H9 (cell line): ENCODE results near the gene FTMT. TPM values are rescaled to one million over a fixed set of nuclear protein-coding genes. Genes with fewer than 3 reads are reported as not detected.

ENCODE experiments used
- DNase-seq: peaks from one replicate; pipeline ENCODE4 v3.0.0-alpha.2; 2017
- H2AFZ ChIP-seq: one replicate; pipeline ENCODE4 v1.6.1; 2013; ENCODE audit warnings: mild to moderate bottlenecking, low read length, control low read depth, moderate library complexity
- H2AK5ac ChIP-seq: 2 replicates; pipeline ENCODE4 v1.6.1; 2013; ENCODE audit warnings: low read length, control low read depth, mixed read lengths; ENCODE audit not compliant: insufficient read length
- H2BK120ac ChIP-seq: one replicate; pipeline ENCODE4 v1.6.1; 2013; ENCODE audit warnings: low read depth, mild to moderate bottlenecking, low read length, control low read depth, inconsistent platforms; ENCODE audit not compliant: poor library complexity, severe bottlenecking
- H2BK12ac ChIP-seq: 2 replicates; pipeline ENCODE4 v1.6.1; 2013; ENCODE audit warnings: low read length, control low read depth, mixed read lengths, low read depth; ENCODE audit not compliant: insufficient read length
- H2BK15ac ChIP-seq: 2 replicates; pipeline ENCODE4 v1.6.1; 2013; ENCODE audit warnings: low read depth, low read length, control low read depth
- H2BK20ac ChIP-seq: one replicate; pipeline ENCODE4 v1.6.1; 2013; ENCODE audit warnings: low read depth, mild to moderate bottlenecking, low read length, control low read depth, inconsistent platforms; ENCODE audit not compliant: poor library complexity, severe bottlenecking
- H2BK5ac ChIP-seq: 2 replicates; pipeline ENCODE4 v1.6.1; 2013; ENCODE audit warnings: low read length, control low read depth, mixed read lengths; ENCODE audit not compliant: insufficient read length
- H3K14ac ChIP-seq: 2 replicates; pipeline ENCODE4 v1.6.1; 2013; ENCODE audit warnings: low read length, control low read depth; ENCODE audit not compliant: insufficient read depth
- H3K18ac ChIP-seq: 2 replicates; pipeline ENCODE4 v1.6.1; 2013; ENCODE audit warnings: low read depth, mild to moderate bottlenecking, mixed read lengths, low read length, control low read depth; ENCODE audit not compliant: insufficient read length
- H3K23ac ChIP-seq: 2 replicates; pipeline ENCODE4 v1.6.1; 2013; ENCODE audit warnings: low read length, control low read depth, mixed read lengths, low read depth; ENCODE audit not compliant: insufficient read length
- H3K23me2 ChIP-seq: 2 replicates; pipeline ENCODE4 v1.6.1; 2013; ENCODE audit warnings: low read depth, mild to moderate bottlenecking, mixed read lengths, low read length, control low read depth; ENCODE audit not compliant: insufficient read length, poor library complexity, severe bottlenecking
- H3K27ac ChIP-seq: 2 replicates; pipeline ENCODE4 v1.5.1; 2013; ENCODE audit warnings: low read length, control low read depth, mixed read lengths, low read depth; ENCODE audit not compliant: insufficient read length
- H3K27me3 ChIP-seq: 2 replicates; pipeline ENCODE4 v1.6.1; 2013; ENCODE audit warnings: low read length, control low read depth, inconsistent platforms; ENCODE audit not compliant: insufficient read depth
- H3K4ac ChIP-seq: 2 replicates; pipeline ENCODE4 v1.6.1; 2013; ENCODE audit warnings: low read depth, mild to moderate bottlenecking, control low read depth, inconsistent platforms, low read length, moderate library complexity
- H3K4me1 ChIP-seq: 2 replicates; pipeline ENCODE4 v1.6.1; 2013; ENCODE audit warnings: low read length, control low read depth, inconsistent platforms; ENCODE audit not compliant: insufficient read depth
- H3K4me2 ChIP-seq: 2 replicates; pipeline ENCODE4 v1.6.1; 2013; ENCODE audit warnings: low read length, control low read depth, mixed read lengths; ENCODE audit not compliant: insufficient read length, insufficient read depth
- H3K56ac ChIP-seq: 2 replicates; pipeline ENCODE4 v1.6.1; 2013; ENCODE audit warnings: low read depth, mild to moderate bottlenecking, mixed read lengths, low read length, control low read depth; ENCODE audit not compliant: insufficient read length
- H3K79me1 ChIP-seq: 2 replicates; pipeline ENCODE4 v1.6.1; 2013; ENCODE audit warnings: low read depth, mild to moderate bottlenecking, moderate library complexity, low read length, control low read depth, inconsistent platforms; ENCODE audit not compliant: insufficient read depth, poor library complexity, severe bottlenecking
- H3K79me2 ChIP-seq: 2 replicates; pipeline ENCODE4 v1.6.1; 2013; ENCODE audit warnings: low read length, control low read depth, inconsistent platforms; ENCODE audit not compliant: insufficient read depth
- H3K9ac ChIP-seq: 2 replicates; pipeline ENCODE4 v1.6.1; 2013; ENCODE audit warnings: low read length, control low read depth, mixed read lengths; ENCODE audit not compliant: insufficient read length; ENCODE audit errors: extremely low read depth
- H3K9me3 ChIP-seq: one replicate; pipeline ENCODE4 v1.6.1; 2013; ENCODE audit warnings: low read depth, low read length, inconsistent platforms; ENCODE audit not compliant: control insufficient read depth
- H3T11ph ChIP-seq: one replicate; pipeline ENCODE4 v1.6.1; 2013; ENCODE audit warnings: mild to moderate bottlenecking, low read length, control low read depth, inconsistent platforms
- H4K20me1 ChIP-seq: one replicate; pipeline ENCODE4 v1.6.1; 2013; ENCODE audit not compliant: control insufficient read depth, insufficient read length, insufficient read depth
- H4K5ac ChIP-seq: 2 replicates; pipeline ENCODE4 v1.6.1; 2013; ENCODE audit warnings: low read depth, mild to moderate bottlenecking, mixed read lengths, low read length, control low read depth; ENCODE audit not compliant: insufficient read length
- H4K8ac ChIP-seq: replicated peaks from 2 replicates; pipeline ENCODE4 v1.6.1; 2013; ENCODE audit warnings: low read length, control low read depth, mixed read lengths, low read depth; ENCODE audit not compliant: insufficient read length
- H4K91ac ChIP-seq: 2 replicates; pipeline ENCODE4 v1.6.1; 2013; ENCODE audit warnings: low read depth, mild to moderate bottlenecking, moderate library complexity, mixed read lengths, low read length, control low read depth; ENCODE audit not compliant: insufficient read length
- H3K27ac Mint-ChIP-seq, 3 experiments: 2 replicates in 2 of 3; 3 replicates in 1 of 3; pipeline ENCODE4 v1.8.0; 2020 to 2021; ENCODE audit warnings: mixed read lengths in 3 of 3, mild to moderate bottlenecking in 1 of 3, moderate library complexity in 1 of 3
- H3K27me3 Mint-ChIP-seq: 2 replicates; pipeline ENCODE4 v1.8.0; 2021; ENCODE audit warnings: low read depth, mild to moderate bottlenecking, moderate library complexity, mixed read lengths
- H3K36me3 Mint-ChIP-seq, 3 experiments: 2 replicates in 2 of 3; 3 replicates in 1 of 3; pipeline ENCODE4 v1.8.0; 2020 to 2021; ENCODE audit warnings: low read depth in 3 of 3, mixed read lengths in 3 of 3; ENCODE audit not compliant: insufficient read depth in 1 of 3
- H3K4me1 Mint-ChIP-seq, 2 experiments: 2 replicates each; pipeline ENCODE4 v1.8.0; 2020; ENCODE audit warnings: mixed read lengths in 2 of 2
- H3K4me3 Mint-ChIP-seq, 2 experiments: 2 replicates in 1 of 2; 3 replicates in 1 of 2; pipeline ENCODE4 v1.8.0; 2020 to 2021; ENCODE audit warnings: mild to moderate bottlenecking in 2 of 2, mixed read lengths in 2 of 2, moderate library complexity in 1 of 2
- H3K9me3 Mint-ChIP-seq, 2 experiments: 2 replicates in 1 of 2; 3 replicates in 1 of 2; pipeline ENCODE4 v1.8.0; 2020; ENCODE audit warnings: mild to moderate bottlenecking in 2 of 2, mixed read lengths in 2 of 2, moderate library complexity in 1 of 2
- WGBS: extraction: QIAGEN DNeasy Blood & Tissue Kit; methylation state at CpG from one replicate; pipeline ENCODE4 v1.1.7; 2013; ENCODE audit warnings: missing lambda C conversion rate, low lambda C conversion rate, mixed read lengths; ENCODE audit not compliant: insufficient read length; ENCODE audit errors: extremely low coverage; 5-methylcytosine and 5-hydroxymethylcytosine counted together
- total RNA-seq: library from RNA; stranded (reverse); gene quantifications from 2 replicates; pipeline ENCODE4 v1.2.1, GENCODE V29; 2021
- TF ChIP-seq, protein P1 (sequence below): fragments of 200-600 bp; sonication (generic); conservative IDR thresholded peaks from 3 replicates; pipeline ENCODE4 v1.8.0; 2021; ENCODE audit warnings: antibody characterized with exemption, mild to moderate bottlenecking

The FTMT gene
- total RNA-seq, 1 experiment from 2014 or later: not detected

DNA sequence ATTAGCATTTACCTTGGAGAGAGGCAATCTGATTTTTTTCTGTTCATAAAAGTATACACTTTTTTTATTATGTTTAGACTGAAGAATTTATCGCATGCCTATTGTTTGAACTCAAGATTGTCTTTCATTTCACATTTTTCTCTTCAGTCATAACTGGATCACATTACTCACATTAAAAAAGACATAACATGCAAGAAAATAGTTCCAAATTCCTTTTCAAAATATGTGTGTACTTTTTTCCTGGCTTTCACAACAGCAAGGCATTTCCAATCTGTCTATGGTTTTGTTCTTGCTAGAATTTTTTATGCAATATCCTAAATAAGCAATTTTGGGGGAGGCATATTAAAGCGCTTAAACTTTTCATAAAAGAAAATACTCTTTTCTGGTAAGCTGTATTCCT is 21.2 kb downstream of the FTMT start:
- no peak overlapping the region for H3K27ac ChIP-seq
- no peak overlapping the region for H2BK15ac ChIP-seq
- no peaks in the 10 kb centered on the region for H3K79me2 ChIP-seq
- no peaks in the 10 kb centered on the region for H3K9me3 ChIP-seq
- no peak overlapping the region for H3K4me2 ChIP-seq
- H4K5ac ChIP-seq: no peak overlapping the region
- H2AK5ac ChIP-seq: no peak overlapping the region
- no peak overlapping the region for H4K91ac ChIP-seq
- Mint-ChIP-seq H3K9me3 (no peaks in the 10 kb centered on the region), H3K27me3 (no peaks in the 10 kb centered on the region), H3K4me1 (no peaks in the 10 kb centered on the region), H3K36me3 (no peaks in the 10 kb centered on the region), H3K4me3 (no peak overlapping the region), H3K27ac (no peak overlapping the region)
- H3K9ac ChIP-seq: no peak overlapping the region
- H3K4ac ChIP-seq: no peak overlapping the region
- DNase-seq: no peak
- H3K79me1 ChIP-seq: no peaks in the 10 kb centered on the region
- H3K23me2 ChIP-seq: no peaks in the 10 kb centered on the region
- H3K18ac ChIP-seq: no peak overlapping the region
- H3K4me1 ChIP-seq: no peaks in the 10 kb centered on the region
- H2BK20ac ChIP-seq: no peak overlapping the region
- TF ChIP-seq, protein P1, sequence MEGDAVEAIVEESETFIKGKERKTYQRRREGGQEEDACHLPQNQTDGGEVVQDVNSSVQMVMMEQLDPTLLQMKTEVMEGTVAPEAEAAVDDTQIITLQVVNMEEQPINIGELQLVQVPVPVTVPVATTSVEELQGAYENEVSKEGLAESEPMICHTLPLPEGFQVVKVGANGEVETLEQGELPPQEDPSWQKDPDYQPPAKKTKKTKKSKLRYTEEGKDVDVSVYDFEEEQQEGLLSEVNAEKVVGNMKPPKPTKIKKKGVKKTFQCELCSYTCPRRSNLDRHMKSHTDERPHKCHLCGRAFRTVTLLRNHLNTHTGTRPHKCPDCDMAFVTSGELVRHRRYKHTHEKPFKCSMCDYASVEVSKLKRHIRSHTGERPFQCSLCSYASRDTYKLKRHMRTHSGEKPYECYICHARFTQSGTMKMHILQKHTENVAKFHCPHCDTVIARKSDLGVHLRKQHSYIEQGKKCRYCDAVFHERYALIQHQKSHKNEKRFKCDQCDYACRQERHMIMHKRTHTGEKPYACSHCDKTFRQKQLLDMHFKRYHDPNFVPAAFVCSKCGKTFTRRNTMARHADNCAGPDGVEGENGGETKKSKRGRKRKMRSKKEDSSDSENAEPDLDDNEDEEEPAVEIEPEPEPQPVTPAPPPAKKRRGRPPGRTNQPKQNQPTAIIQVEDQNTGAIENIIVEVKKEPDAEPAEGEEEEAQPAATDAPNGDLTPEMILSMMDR: no peak
- no peak overlapping the region for H4K8ac ChIP-seq
- no peak overlapping the region for H2BK120ac ChIP-seq
- H2AFZ ChIP-seq: no peak overlapping the region
- H3K27me3 ChIP-seq: no peaks in the 10 kb centered on the region
- no peaks in the 10 kb centered on the region for H4K20me1 ChIP-seq
- H3K14ac ChIP-seq: no peak overlapping the region
- no peak overlapping the region for H3K23ac ChIP-seq
- WGBS: no CpG with 5 or more reads among the region's 2 CpGs
- no peak overlapping the region for H2BK12ac ChIP-seq
- no peak overlapping the region for H3T11ph ChIP-seq
- no peak overlapping the region for H2BK5ac ChIP-seq
- no peak overlapping the region for H3K56ac ChIP-seq
